DLD1 (cell line): ENCODE measurements around the gene UAP1L1.

Experiments used
- in situ Hi-C: cut with HindIII; loops from 2 replicates; pipeline ENCODE4 v1.10.0; 2017; ENCODE audit warnings: low sequenced_read_pairs

UAP1L1 gene

DNA sequence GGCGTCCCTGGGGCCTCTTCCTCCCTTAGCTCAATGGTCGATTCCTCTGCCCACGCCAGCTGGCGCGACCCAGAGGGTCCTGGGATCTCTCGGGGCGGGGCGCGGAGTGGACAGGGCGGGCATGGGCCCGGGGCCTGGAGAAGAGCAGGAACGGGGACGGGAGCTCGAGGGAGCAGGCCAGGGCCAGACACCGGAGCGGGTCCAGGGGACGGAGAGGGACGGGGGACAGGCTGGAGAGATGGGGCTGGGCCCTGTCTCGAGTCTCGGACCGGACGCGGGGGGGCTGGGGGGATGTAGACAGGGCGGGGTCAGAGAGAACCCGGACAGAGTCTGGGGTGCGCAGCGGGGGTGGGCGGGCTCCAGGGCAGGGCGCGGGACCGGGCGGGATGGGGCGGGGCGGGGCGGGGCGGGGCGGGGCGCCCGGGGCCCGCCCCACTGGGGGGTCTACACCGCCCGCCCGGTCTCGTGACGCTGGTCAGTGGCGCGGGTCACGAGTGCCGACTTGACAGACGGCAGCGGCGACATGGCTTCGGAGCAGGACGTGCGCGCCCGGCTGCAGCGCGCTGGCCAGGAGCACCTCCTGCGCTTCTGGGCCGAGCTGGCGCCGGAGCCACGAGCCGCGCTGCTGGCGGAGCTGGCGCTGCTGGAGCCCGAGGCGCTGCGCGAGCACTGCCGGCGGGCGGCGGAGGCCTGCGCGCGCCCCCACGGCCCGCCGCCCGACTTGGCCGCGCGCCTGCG lies at the start of gene UAP1L1:
Gene UAP1L1 (plus strand): TSS at position 508 of the 738 bp plus-strand sequence. CDS start 16 bp downstream, at position 524.
- in situ Hi-C loops = no loop called here

DNA sequence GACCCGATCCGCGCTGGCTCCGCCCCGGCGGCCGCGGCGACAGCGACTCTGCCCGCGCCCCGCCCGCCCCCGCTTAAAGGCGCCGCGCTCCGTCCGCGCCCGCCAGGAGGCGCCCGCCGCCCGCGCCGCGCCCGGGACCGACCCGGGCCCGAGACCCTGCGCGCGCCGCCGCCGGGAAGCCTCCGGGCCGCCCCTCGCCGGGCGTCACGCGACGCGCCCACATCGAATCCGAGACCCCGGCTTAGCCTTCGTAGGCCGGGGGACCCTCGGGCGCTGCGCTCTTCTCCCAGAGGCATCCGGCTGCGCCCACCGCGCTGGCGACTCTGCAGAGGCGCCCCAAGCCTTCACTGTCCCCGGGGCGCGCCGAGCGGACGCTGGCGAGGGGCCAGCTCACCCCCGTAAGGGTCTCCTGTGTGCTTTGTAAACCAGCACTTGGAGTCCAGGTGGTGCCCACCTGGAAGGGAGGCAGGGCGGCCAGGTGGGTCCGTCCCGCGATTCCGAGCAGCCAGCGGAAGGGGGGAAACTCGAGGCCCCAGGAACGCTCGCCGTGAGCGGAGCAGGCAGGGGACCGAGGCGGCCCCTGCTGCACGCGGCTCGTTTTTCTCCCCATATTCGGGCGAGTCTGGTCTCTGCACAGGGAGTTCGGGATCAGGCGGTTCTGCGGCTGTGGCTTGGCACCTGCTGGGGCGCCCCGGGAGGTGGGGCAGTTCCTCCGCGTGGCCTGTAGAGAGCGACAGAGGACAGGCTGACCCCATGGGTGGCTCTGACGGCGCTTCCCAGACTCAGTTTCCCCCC lies 48.9 kb upstream of the UAP1L1 start:
- in situ Hi-C loops = loop anchor here (25.0 kb wide), 1 partner anchor 216 kb away; the partner anchor contains the start of gene RABL6

DNA sequence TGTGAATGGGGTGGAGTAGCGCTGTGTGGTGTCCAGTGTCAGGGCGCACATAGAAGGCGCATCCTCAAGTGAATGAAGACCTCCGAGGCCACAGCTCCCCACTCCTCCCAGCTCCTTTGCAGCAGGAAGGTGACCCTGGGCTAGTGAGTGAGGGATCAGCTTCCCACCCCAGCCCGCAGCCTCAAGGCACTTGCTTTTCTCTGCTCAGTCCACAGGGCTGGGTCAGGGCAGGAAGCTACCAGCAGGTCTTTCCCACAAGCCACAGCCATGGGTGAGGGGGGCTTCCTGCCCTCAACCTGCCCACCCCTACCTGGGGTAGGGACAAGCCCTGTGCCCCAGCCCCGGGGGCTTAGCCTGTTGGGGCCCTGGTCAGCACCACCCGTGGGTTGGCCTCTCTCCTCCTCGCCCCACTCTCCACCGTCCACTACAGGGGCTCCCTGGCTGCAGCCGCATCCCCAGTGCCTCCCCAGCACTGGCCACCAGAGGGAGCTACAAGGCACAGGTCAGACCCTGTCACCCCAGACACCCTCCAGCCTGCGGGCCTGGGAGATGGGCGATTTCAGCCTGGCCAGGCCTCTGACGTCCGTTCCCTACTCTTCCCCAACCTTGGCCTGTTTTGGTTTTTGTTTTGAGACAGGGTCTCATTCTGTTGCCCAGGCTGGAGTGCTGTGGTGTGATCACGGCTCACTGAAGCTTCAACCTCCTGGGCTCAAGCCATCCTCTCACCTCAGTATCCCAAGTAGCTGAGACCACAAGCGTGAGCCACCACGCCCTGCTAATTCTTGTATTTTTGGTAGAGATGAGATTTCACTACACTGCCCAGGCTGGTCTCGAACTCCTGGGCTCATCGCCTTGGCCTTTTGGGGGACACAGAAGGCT lies 48.0 kb upstream of the UAP1L1 start:
- in situ Hi-C loops = loop anchor here (25.0 kb wide), 1 partner anchor 217 kb away; the partner anchor contains the start of gene RABL6

DNA sequence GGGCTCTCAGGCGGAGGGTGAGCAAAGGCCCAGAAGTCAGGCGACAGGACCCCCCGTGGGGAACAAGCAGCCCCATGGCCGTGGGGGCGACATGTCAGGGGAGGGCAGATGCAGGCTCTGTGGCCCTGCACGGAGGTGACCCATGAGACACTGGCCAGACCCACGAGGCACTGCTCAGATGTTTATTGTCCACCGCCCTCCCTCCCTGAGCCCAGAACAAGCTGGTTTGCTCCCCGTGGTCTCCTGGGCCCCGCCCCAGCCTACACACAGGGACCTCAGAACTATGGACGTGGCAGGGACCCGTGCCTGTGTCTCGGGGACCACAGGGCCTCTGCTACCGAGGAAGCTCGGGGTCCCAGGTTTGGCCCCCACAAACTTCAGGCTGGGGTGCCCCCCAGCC lies 47.3 kb upstream of the UAP1L1 start:
- in situ Hi-C loops = loop anchor here (25.0 kb wide), 1 partner anchor 218 kb away; the partner anchor contains the start of gene RABL6

DNA sequence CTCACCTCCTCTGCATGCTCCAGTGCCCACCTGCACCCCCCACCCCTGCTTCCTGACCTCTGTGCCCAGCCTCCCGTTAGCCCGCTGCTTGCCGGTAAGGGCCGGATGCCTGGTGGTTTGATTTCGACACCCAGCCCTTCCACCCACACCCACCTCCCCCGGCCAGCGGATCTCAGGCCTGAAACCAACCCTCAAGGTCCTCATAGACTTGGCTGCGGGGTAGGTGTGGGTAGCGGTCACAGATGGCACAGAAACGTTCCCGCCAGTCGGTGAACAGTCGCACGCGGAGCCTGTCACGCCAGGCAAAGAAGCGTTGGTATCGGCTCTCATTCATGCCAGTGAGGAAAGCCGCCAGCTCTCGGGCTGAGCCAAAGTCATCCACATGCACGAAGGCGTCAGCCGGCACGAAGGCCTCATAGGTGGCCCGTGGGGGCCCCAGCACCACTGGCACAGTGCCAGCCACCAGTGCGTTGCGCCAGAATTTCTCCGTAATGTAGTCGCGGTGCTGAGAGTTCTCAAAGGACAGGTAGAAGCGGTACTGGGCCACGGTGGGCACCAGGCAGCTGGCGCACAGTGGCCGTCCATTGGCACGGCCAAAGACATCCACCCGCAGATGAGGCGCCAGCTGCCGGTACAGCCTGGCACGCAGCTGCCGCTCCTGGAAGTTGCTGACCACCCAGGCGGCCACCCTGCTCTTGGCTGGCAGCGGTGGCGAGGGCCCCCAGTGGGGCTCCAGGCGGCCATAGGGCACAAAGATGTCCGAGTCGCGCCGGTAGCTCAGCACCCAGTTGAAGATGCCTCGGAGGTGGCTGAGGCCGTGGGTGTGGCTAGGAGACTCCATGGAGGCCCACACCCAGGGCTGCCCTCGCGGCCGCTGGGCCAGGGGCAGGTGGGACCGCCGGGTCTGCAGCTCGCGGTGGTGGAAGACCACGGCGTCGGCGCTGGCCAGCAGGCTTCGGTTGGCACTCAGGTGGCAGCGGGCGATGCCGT lies 46.5 kb upstream of the UAP1L1 start:
- in situ Hi-C loops = loop anchor here (25.0 kb wide), 1 partner anchor 219 kb away; the partner anchor contains the start of gene RABL6

GRCh38 chr9:137031904-137032640 lies 45.2 kb upstream of the UAP1L1 start, which contains the start of gene FUT7:
FUT7 (minus strand) TSS chr9:137032088; CDS start chr9:137031991, 97 bp downstream.
- in situ Hi-C loops = loop anchor here (25.0 kb wide), 1 partner anchor 220 kb away; the partner anchor contains the start of gene RABL6

DNA sequence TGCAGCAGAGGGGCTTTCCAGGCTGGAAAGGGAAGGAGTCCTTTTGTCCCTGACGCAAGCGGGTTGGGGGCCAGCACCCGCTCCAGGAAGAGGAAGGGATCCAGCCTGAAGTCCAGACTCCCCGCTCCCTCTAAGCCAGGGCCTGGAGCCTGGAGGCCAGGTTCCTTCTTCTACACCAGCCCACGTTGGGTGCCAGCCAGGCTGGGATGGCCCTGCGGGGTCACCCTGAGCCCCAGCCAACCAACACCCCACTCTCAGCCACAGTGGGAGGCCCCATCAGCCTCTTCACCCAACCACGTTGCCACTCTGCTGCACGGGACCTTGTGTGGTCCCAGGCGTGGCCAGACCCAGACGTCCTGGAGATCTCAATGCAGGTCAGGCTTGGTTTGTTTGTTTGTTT lies 44.5 kb upstream of the UAP1L1 start:
- in situ Hi-C loops = loop anchor here (25.0 kb wide), 1 partner anchor 221 kb away; the partner anchor contains the start of gene RABL6

- in situ Hi-C loops = loop anchor here (25.0 kb wide), 1 partner anchor 221 kb away; the partner anchor contains the start of gene RABL6
Observed at GRCh38 chr9:137033481-137033880, 43.8 kb upstream of the UAP1L1 start.

GRCh38 chr9:137034039-137034708 lies 43.1 kb upstream of the UAP1L1 start:
- in situ Hi-C loops = loop anchor here (25.0 kb wide), 1 partner anchor 222 kb away; the partner anchor contains the start of gene RABL6

DNA sequence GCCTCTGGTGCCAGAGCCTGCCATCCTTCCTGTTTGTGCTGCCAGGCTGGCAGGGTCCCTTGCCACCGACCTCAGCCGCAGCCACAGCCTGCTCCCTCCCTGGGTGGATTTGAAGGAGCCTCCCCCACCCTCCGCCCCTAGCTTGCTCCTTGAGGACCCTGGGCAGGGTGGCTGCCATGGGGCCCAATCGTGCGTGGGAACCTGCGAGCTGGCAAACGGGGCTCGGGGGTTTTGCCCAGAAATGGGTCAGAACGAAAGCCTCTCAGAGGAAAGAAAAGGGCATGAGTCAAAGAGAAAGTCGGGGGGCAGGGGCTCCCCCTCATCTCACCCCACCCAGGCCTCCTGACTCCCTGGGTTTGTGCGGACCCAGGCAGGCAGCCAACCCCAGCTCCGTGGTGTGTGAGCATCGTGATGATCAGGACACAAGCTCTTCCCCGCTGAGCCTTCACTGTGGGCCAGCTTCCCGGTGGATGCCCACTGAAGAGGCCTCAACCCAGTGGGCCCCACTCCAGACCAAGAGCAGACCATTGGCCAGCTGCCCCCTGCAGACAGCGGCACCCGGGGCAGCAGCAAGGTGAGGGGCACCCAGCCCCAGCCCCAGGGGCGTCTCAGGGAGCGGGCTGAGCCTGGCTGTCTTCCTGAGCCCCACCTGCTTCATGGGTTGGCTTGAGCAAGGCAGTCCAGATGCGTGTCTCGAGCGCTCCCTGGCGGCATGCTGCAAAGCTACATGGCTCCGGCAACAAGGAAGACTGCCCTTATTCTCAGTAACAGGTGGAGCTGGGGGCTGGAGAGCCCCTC lies 42.4 kb upstream of the UAP1L1 start:
- in situ Hi-C loops = loop anchor here (25.0 kb wide), 1 partner anchor 223 kb away; the partner anchor contains the start of gene RABL6

DNA sequence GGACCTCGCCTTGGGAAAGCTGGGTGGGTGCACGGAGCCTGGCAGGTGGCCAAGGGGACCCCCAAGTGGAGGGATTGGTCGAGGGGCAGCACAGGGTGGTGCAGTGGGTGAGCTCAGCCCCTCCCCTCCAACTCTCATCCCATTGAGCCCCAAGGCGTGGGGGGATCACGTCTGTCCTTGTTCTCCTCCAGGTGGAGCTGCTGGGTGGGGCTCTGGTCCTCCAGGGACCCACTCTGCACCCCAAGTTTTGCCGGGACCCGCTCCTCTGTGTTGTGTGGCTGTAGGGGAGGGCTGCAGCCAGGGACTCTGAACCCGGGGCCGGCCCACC lies 41.8 kb upstream of the UAP1L1 start:
- in situ Hi-C loops = loop anchor here (25.0 kb wide), 1 partner anchor 223 kb away; the partner anchor contains the start of gene RABL6

GRCh38 chr9:137035937-137036336 lies 41.4 kb upstream of the UAP1L1 start:
- in situ Hi-C loops = loop anchor here (25.0 kb wide), 1 partner anchor 224 kb away; the partner anchor contains the start of gene RABL6

DNA sequence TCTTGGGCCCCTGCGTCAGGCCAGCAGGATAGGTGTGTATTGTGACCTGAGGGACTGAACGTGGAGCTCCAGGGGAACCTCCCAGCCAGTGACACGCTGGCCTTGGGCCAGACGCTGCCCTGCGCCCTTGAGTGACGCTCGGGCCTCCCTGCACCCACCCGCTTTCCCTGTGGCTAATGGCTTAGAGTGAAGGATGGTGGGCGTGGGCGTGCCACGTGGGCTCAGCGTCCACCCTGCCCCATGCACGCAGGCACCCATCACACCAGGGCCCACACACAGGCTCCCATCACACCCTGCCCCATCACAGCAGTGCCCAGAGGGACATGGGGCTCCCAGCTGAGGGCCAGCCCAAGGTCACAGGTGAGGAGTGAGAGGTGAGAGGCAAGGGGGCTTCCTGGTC lies 40.3 kb upstream of the UAP1L1 start:
- in situ Hi-C loops = loop anchor here (25.0 kb wide), 1 partner anchor 225 kb away; the partner anchor contains the start of gene RABL6

- in situ Hi-C loops = loop anchor here (25.0 kb wide), 1 partner anchor 225 kb away; the partner anchor contains the start of gene RABL6
Observed at GRCh38 chr9:137037483-137037882, 39.8 kb upstream of the UAP1L1 start.

GRCh38 chr9:137038916-137039315 lies 38.4 kb upstream of the UAP1L1 start:
- in situ Hi-C loops = loop anchor here (25.0 kb wide), 1 partner anchor 227 kb away; the partner anchor contains the start of gene RABL6

DNA sequence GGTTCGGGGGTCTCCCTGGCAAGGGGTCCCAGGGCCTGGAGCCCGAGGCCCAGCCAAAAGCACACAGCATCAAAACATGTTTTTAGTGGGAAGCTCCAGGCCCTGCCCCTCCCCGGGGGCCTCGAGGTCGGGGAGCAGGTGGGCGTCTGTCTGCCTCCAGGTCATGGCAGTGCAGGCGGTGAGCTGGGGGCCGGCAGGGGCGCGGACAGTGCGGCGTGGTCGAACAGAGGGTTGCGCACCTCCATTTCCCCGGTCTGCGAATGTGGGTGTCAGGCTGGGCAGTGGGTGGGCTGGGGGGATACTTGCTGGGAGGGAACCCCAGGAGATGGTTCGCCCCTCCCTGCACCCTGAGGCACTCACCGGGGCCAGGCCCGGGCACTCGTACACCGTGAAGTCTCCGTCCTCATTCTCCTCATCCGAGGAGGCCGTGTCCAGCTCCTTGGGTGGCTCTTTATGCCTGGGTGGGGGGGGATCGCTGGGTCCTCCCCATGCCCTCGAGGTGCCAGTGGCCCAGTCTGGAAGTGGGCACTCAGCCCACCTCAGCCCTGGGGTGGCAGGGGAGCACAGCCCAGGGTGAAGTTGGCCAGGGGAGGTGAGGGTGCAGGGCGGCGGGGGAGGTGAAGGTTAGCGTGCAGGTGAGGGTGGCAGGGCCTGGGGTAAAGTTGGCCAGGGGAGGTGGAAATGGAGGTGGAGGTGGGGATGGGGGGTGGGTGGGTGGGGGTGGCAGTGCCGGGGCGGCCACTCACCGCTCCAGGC lies 37.5 kb upstream of the UAP1L1 start:
- in situ Hi-C loops = loop anchor here (25.0 kb wide), 1 partner anchor 227 kb away; the partner anchor contains the start of gene RABL6
